Gastroesophageal sphincter (tissue), 4 donors: ENCODE data around the gene GDF15. TPM values are rescaled to one million over a fixed set of nuclear protein-coding genes. Genes with fewer than 3 reads are reported as not detected.
A peak's percentile ranks its signal among the peaks of the same experiment; 100 is the strongest.

ENCODE experiments used
- ATAC-seq: fragments of 150-250 bp; one replicate; pipeline ENCODE4 v1.9.1; 2016; ENCODE audit warnings: mild to moderate bottlenecking, moderate library complexity
- H3K27ac ChIP-seq, 4 donors: fragments of 200-600 bp; sonication (generic) in 3 of 4; 1 replicate in 3 of 4; 2 replicates in 1 of 4; pipeline ENCODE4 v1.5.1; 2016 to 2019
- H3K27me3 ChIP-seq: fragments of 200-600 bp; sonication (generic); one replicate; pipeline ENCODE4 v1.5.1; 2019
- H3K36me3 ChIP-seq, 2 donors: fragments of 200-600 bp; sonication (generic); one replicate each; pipeline ENCODE4 v1.5.1; 2019; ENCODE audit warnings: control low read depth in 1 of 2
- H3K4me1 ChIP-seq, 3 donors: fragments of 200-600 bp; sonication (generic); 1 replicate in 2 of 3; 2 replicates in 1 of 3; pipeline ENCODE4 v1.5.1; 2016 to 2019; ENCODE audit warnings: control low read depth in 2 of 3
- H3K4me3 ChIP-seq, 2 donors: fragments of 200-600 bp; sonication (generic); one replicate each; pipeline ENCODE4 v1.5.1; 2019; ENCODE audit warnings: mild to moderate bottlenecking in 1 of 2, moderate library complexity in 1 of 2
- H3K9me3 ChIP-seq, 3 donors: fragments of 200-600 bp; sonication (generic); one replicate each; pipeline ENCODE4 v1.5.1; 2017 to 2019; ENCODE audit warnings: control low read depth in 2 of 3
- EP300 ChIP-seq: sonication (generic); formaldehyde crosslinking; IDR thresholded peaks from one replicate; pipeline ENCODE4 v1.6.1; 2017; ENCODE audit warnings: antibody characterized with exemption, mild to moderate bottlenecking
- POLR2A ChIP-seq, 2 donors: fragments of 450-650 bp; IDR thresholded peaks; one replicate each; pipeline ENCODE4 v1.6.1; 2017; ENCODE audit warnings: antibody characterized with exemption in 2 of 2, mild to moderate bottlenecking in 2 of 2, moderate library complexity in 1 of 2
- POLR2AphosphoS5 ChIP-seq: sonication (generic); formaldehyde crosslinking; IDR thresholded peaks from one replicate; pipeline ENCODE4 v1.6.1; 2017; ENCODE audit warnings: antibody characterized with exemption
- WGBS, 2 donors: methylation state at CpG; one replicate each; pipeline ENCODE4 v1.1.5; 2018; ENCODE audit warnings: low coverage in 1 of 2; 5-methylcytosine and 5-hydroxymethylcytosine counted together
- total RNA-seq, 4 donors: library from RNA; depleted of rRNA; stranded (reverse); fragments of >200 nt; gene quantifications; one replicate each; pipeline ENCODE4 v1.1.0, GENCODE V29; 2016
- TF ChIP-seq, protein P1 (sequence below), 4 experiments: fragments of 200-600 bp in 2 of 4; fragments of 450-650 bp in 2 of 4; sonication (generic) in 1 of 4; IDR thresholded peaks; one replicate each; pipeline ENCODE4 v1.5.1; 2017 to 2019; ENCODE audit warnings: antibody characterized with exemption in 4 of 4, mild to moderate bottlenecking in 2 of 4, moderate library complexity in 2 of 4

GDF15 gene
- total RNA-seq, 4 donors from 2014 or later: 0.62 to 3.7 (median 3.0) TPM

- peaks cover 0 to 97% (median 54%) of the 10 kb centered on the region in 3 donors for H3K4me1 ChIP-seq
- H3K27ac ChIP-seq: peak overlapping the region in 3 of 4 donors; percentile 84 to 86 (median 85)
- no peak for ATAC-seq
- H3K27me3 ChIP-seq: no peaks in the 10 kb centered on the region
- TF ChIP-seq POLR2AphosphoS5: no peak
- TF ChIP-seq EP300: no peak
- TF ChIP-seq, protein P1, sequence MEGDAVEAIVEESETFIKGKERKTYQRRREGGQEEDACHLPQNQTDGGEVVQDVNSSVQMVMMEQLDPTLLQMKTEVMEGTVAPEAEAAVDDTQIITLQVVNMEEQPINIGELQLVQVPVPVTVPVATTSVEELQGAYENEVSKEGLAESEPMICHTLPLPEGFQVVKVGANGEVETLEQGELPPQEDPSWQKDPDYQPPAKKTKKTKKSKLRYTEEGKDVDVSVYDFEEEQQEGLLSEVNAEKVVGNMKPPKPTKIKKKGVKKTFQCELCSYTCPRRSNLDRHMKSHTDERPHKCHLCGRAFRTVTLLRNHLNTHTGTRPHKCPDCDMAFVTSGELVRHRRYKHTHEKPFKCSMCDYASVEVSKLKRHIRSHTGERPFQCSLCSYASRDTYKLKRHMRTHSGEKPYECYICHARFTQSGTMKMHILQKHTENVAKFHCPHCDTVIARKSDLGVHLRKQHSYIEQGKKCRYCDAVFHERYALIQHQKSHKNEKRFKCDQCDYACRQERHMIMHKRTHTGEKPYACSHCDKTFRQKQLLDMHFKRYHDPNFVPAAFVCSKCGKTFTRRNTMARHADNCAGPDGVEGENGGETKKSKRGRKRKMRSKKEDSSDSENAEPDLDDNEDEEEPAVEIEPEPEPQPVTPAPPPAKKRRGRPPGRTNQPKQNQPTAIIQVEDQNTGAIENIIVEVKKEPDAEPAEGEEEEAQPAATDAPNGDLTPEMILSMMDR (IDR thresholded peaks at IDR 0.05): no peak
- TF ChIP-seq POLR2A (IDR thresholded peaks at IDR 0.05): no peak
- H3K36me3 ChIP-seq: peaks cover 0 to 10% of the 10 kb centered on the region in 2 donors
- H3K4me3 ChIP-seq: no peak overlapping the region
- no peaks in the 10 kb centered on the region for H3K9me3 ChIP-seq
- WGBS, 2 donors: 73 to 81% methylated on average over 5 to 10 of the region's 22 CpGs
Measured at GRCh38 chr19:18424122-18424889, 38.3 kb downstream of the GDF15 start.

DNA sequence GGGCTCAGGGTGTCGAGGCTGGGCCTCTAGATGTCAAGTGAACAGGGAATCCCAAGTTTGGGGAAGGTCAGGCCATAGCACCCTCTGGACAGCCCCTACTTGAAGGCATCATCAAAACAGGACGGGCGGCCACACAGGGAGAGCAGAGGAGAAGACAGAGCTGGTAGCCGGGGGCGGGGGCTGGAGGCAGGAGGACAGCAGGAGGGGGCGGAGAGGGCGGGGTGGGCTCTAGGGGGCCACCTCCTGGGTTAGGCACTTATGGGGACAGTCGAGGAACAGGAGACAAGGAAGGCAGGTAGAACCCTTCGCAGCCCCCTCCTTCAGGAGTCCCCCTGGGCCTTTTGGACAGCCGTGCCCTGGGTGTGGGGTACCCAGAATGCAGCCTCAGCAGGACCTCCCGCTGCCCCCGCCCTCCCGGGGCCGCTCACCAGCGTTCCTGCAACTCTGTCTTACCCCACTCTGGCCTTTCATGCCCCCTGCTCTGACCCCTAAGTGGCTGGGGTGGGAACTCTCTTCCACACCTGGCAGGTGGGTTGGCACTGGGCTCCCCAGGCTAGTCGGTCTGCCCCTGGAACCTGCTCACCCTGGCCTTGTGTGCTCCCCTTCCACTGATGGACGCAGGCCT lies 39.0 kb downstream of the GDF15 start:
- H3K27ac ChIP-seq: peak overlapping the region in 3 of 4 donors; percentile 84 to 86 (median 85)
- H3K27me3 ChIP-seq: no peaks in the 10 kb centered on the region
- peaks cover 0 to 10% of the 10 kb centered on the region in 2 donors for H3K36me3 ChIP-seq
- H3K4me1 ChIP-seq: peaks cover 0 to 100% (median 61%) of the 10 kb centered on the region in 3 donors
- H3K4me3 ChIP-seq: no peak overlapping the region
- no peak for ATAC-seq
- no peaks in the 10 kb centered on the region for H3K9me3 ChIP-seq
- WGBS, 2 donors: 74% methylated on average over 7 of the region's 17 CpGs; no CpG with 5 or more reads in 1 of the 2 donors
- TF ChIP-seq, protein P1 (IDR thresholded peaks at IDR 0.05): no peak
- no peak for TF ChIP-seq EP300
- no peak for TF ChIP-seq POLR2AphosphoS5

GRCh38 chr19:18425515-18426415 lies 39.8 kb downstream of the GDF15 start:
- peak; percentile 68 for ATAC-seq
- Histone ChIP-seq H3K4me3 (no peak overlapping the region), H3K27me3 (no peaks in the 10 kb centered on the region), H3K9me3 (no peaks in the 10 kb centered on the region), H3K4me1 (peaks cover 0 to 98% (median 56%) of the 10 kb centered on the region in 3 donors), H3K36me3 (peaks cover 0 to 10% of the 10 kb centered on the region in 2 donors), H3K27ac (peak overlapping the region in 3 of 4 donors; percentile 84 to 86 (median 85))
- no peak for TF ChIP-seq POLR2AphosphoS5
- TF ChIP-seq, protein P1 (IDR thresholded peaks at IDR 0.05): peak in 3 of 4 experiments; percentile 31 to 46 (median 45)
- WGBS, 2 donors: 8 to 48% methylated on average over 4 to 13 of the region's 18 CpGs

DNA sequence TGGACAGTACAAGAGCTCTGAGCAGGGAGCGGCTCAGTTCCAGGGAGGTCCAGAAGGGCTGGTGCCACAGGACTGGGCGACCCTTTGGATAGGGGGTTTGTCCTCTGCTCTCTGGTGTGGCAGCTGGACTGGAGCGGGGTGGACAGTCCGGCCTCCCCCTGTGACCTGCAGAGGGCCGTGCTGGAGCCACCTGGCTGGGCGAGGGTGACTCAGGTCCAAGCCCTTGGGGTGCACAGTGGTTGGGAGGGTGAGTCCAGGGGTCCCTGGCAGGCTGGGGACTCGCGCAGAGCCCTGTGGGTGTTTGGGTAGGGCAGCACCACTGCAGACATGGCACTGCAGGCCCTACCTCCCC lies 40.4 kb downstream of the GDF15 start:
- Histone ChIP-seq H3K27ac (peak overlapping the region in 3 of 4 donors; percentile 84 to 86 (median 85)), H3K9me3 (no peaks in the 10 kb centered on the region), H3K36me3 (peaks cover 0 to 12% of the 10 kb centered on the region in 2 donors), H3K4me1 (peaks cover 0 to 98% (median 53%) of the 10 kb centered on the region in 3 donors), H3K27me3 (no peaks in the 10 kb centered on the region), H3K4me3 (no peak overlapping the region)
- ATAC-seq: no peak
- TF ChIP-seq POLR2A (IDR thresholded peaks at IDR 0.05) (peak in 1 of 2 donors; percentile 9), POLR2AphosphoS5 (no peak), EP300 (no peak)
- TF ChIP-seq, protein P1 (IDR thresholded peaks at IDR 0.05): no peak
- 10 to 43% methylated on average over 2 of the region's 8 CpGs for WGBS, 2 donors
